HEK293 (cell line): ENCODE results near the gene WDR76.

Source experiments
- CTCF ChIA-PET: fragments of 350-600 bp; formaldehyde crosslinking; extraction: SDS; loops from one replicate; lab custom pipeline; 2021; ENCODE audit warnings: antibody characterized with exemption; lab: Yijun Ruan, JAX
- POLR2A ChIA-PET: fragments of 300-600 bp; formaldehyde crosslinking; extraction: SDS; loops from one replicate; lab custom pipeline; 2020; ENCODE audit warnings: antibody characterized with exemption, inconsistent platforms; lab: Yijun Ruan, JAX
- H3K27ac ChIP-seq: fragments of 200-500 bp; sonication (Bioruptor generic); 2 replicates; pipeline ENCODE4 v1.5.1; 2014; ENCODE audit warnings: low read depth, low read length, control low read depth, inconsistent platforms; ENCODE audit errors: extremely low read depth
- H3K36me3 ChIP-seq, 2 experiments: fragments of 200-500 bp in 1 of 2; sonication (Bioruptor generic) in 1 of 2; 1 replicate in 1 of 2; 2 replicates in 1 of 2; pipeline ENCODE4 v1.5.1; 2014 to 2017; ENCODE audit warnings: inconsistent platforms in 2 of 2, low read length in 2 of 2; ENCODE audit not compliant: control insufficient read depth in 2 of 2, insufficient read depth in 1 of 2
- H3K4me1 ChIP-seq: fragments of 200-500 bp; sonication (Bioruptor generic); 2 replicates; pipeline ENCODE4 v1.5.1; 2014; ENCODE audit warnings: mild to moderate bottlenecking, low read length, inconsistent platforms; ENCODE audit not compliant: control insufficient read depth, insufficient read depth
- H3K4me3 ChIP-seq: 2 replicates; pipeline ENCODE4 v1.5.1; 2011; ENCODE audit warnings: low read depth, mild to moderate bottlenecking, control low read depth, low read length, moderate library complexity
- H3K9me3 ChIP-seq: fragments of 200-500 bp; sonication (Bioruptor generic); 2 replicates; pipeline ENCODE4 v1.5.1; 2014; ENCODE audit warnings: low read depth, low read length, inconsistent platforms; ENCODE audit not compliant: control insufficient read depth, insufficient read depth
- BCL11B ChIP-seq: fragments of 450-650 bp; formaldehyde crosslinking; IDR thresholded peaks from 2 replicates; pipeline ENCODE4 v1.5.1; 2016; ENCODE audit warnings: low read depth, missing biosample characterization, missing genetic modification characterization
- FEZF1 ChIP-seq: fragments of 450-650 bp; formaldehyde crosslinking; IDR thresholded peaks from 2 replicates; pipeline ENCODE4 v1.5.1; 2016; ENCODE audit warnings: missing biosample characterization, missing genetic modification characterization
- GLIS1 ChIP-seq: fragments of 450-650 bp; formaldehyde crosslinking; IDR thresholded peaks from 2 replicates; pipeline ENCODE4 v1.5.1; 2016; ENCODE audit warnings: missing biosample characterization, missing genetic modification characterization
- IKZF3 ChIP-seq: fragments of 450-650 bp; IDR thresholded peaks from 2 replicates; pipeline ENCODE4 v1.5.0; 2018; ENCODE audit warnings: missing biosample characterization, mild to moderate bottlenecking, missing genetic modification characterization, moderate library complexity
- OSR2 ChIP-seq: fragments of 450-650 bp; formaldehyde crosslinking; IDR thresholded peaks from 2 replicates; pipeline ENCODE4 v1.5.1; 2016; ENCODE audit warnings: missing biosample characterization, missing genetic modification characterization
- ZBTB8A ChIP-seq: fragments of 450-650 bp; formaldehyde crosslinking; IDR thresholded peaks from 2 replicates; pipeline ENCODE4 v1.5.1; 2016; ENCODE audit warnings: missing biosample characterization, missing genetic modification characterization
- ZNF211 ChIP-seq: fragments of 450-650 bp; formaldehyde crosslinking; IDR thresholded peaks from 2 replicates; pipeline ENCODE4 v1.5.1; 2016; ENCODE audit warnings: low read depth, missing biosample characterization, missing genetic modification characterization
- ZNF223 ChIP-seq: fragments of 450-650 bp; formaldehyde crosslinking; IDR thresholded peaks from 2 replicates; pipeline ENCODE4 v1.5.1; 2016; ENCODE audit warnings: missing biosample characterization, missing genetic modification characterization
- ZNF404 ChIP-seq: fragments of 450-650 bp; formaldehyde crosslinking; IDR thresholded peaks from 2 replicates; pipeline ENCODE4 v1.5.1; 2017; ENCODE audit warnings: missing biosample characterization, missing genetic modification characterization
- ZNF416 ChIP-seq: fragments of 450-650 bp; formaldehyde crosslinking; IDR thresholded peaks from 2 replicates; pipeline ENCODE4 v1.5.1; 2016; ENCODE audit warnings: missing biosample characterization, missing genetic modification characterization
- ZNF610 ChIP-seq: fragments of 450-650 bp; formaldehyde crosslinking; IDR thresholded peaks from 2 replicates; pipeline ENCODE4 v1.5.1; 2016; ENCODE audit warnings: missing biosample characterization, missing genetic modification characterization, borderline replicate concordance
- ZNF677 ChIP-seq: fragments of 450-650 bp; IDR thresholded peaks from 2 replicates; pipeline ENCODE4 v1.5.0; 2018; ENCODE audit warnings: missing biosample characterization, mild to moderate bottlenecking, missing genetic modification characterization, moderate library complexity
- ZNF76 ChIP-seq: fragments of 450-650 bp; formaldehyde crosslinking; IDR thresholded peaks from 2 replicates; pipeline ENCODE4; 2016; ENCODE audit warnings: low read depth, missing biosample characterization, missing genetic modification characterization, borderline replicate concordance
- TF ChIP-seq, protein P1 (sequence below): fragments of 450-650 bp; formaldehyde crosslinking; IDR thresholded peaks from 2 replicates; pipeline ENCODE4 v1.5.1; 2017; ENCODE audit warnings: missing biosample characterization, mild to moderate bottlenecking, missing genetic modification characterization, moderate library complexity
- TF ChIP-seq, protein P2 (sequence below): fragments of 450-650 bp; formaldehyde crosslinking; IDR thresholded peaks from 2 replicates; pipeline ENCODE4 v1.5.1; 2016; ENCODE audit warnings: missing biosample characterization, missing genetic modification characterization
- TF ChIP-seq, protein P3 (sequence below): fragments of 450-650 bp; formaldehyde crosslinking; IDR thresholded peaks from 2 replicates; pipeline ENCODE4 v1.5.1; 2016; ENCODE audit warnings: missing biosample characterization, missing genetic modification characterization
- TF ChIP-seq, protein P4 (sequence below): fragments of 450-650 bp; IDR thresholded peaks from 2 replicates; pipeline ENCODE4 v1.5.1; 2018; ENCODE audit warnings: missing biosample characterization, mild to moderate bottlenecking, missing genetic modification characterization
- TF ChIP-seq, protein P5 (sequence below): fragments of 450-650 bp; formaldehyde crosslinking; IDR thresholded peaks from 2 replicates; pipeline ENCODE4 v1.5.1; 2016; ENCODE audit warnings: missing biosample characterization, missing genetic modification characterization
- TF ChIP-seq, protein P6 (sequence below): fragments of 450-650 bp; formaldehyde crosslinking; IDR thresholded peaks from 2 replicates; pipeline ENCODE4 v1.5.1; 2016; ENCODE audit warnings: missing biosample characterization, missing genetic modification characterization
- TF ChIP-seq, protein P7 (sequence below): fragments of 450-650 bp; formaldehyde crosslinking; IDR thresholded peaks from 2 replicates; pipeline ENCODE4 v1.5.1; 2016; ENCODE audit warnings: missing biosample characterization, missing genetic modification characterization, low read depth
- TF ChIP-seq, protein P8 (sequence below): fragments of 450-650 bp; formaldehyde crosslinking; IDR thresholded peaks from 2 replicates; pipeline ENCODE4 v1.5.1; 2017; ENCODE audit warnings: missing biosample characterization, missing genetic modification characterization

Gene WDR76

DNA sequence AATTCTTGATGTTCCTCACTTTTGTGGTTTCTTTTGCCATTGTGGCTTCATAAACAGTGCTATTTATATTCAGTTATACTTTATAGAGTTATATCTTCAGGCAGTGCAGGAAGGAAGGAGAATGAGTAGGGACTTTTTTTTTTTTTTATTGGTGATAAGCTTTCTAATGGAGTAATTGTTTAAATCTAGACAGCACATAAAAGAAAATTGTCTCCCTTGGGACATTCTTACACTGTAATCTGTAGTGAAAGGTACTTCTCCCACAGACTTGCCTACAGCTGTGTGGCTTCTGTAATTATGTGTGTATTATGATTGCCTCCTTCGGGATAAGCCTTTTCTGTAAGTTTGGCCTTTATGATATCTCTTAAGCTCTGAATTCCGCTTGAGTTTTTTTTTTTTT, 41.6 kb downstream of the WDR76 start:
- no peak overlapping the region for H3K27ac ChIP-seq
- TF ChIP-seq ZNF223 (no peak), ZNF404 (tag by site-specific recombination) (no peak), ZNF76 (tag by site-specific recombination) (no peak), ZNF211 (tag by site-specific recombination) (no peak), ZNF677 (tag by site-specific recombination) (no peak), ZNF416 (tag by site-specific recombination) (no peak), BCL11B (tag by site-specific recombination) (0 out of 2 replicates have a peak, but pooled peaks have one; percentile 28), GLIS1 (tag by site-specific recombination) (peak; percentile 57), IKZF3 (0 out of 2 replicates have a peak, but pooled peaks have one; percentile 16), ZBTB8A (tag by site-specific recombination) (no peak), OSR2 (tag by site-specific recombination) (peak; percentile 37; the same call in 1 of the 2 replicates), FEZF1 (tag by site-specific recombination) (peak; percentile 29; the same call in 1 of the 2 replicates), ZNF610 (tag by site-specific recombination) (no peak)
- TF ChIP-seq, protein P1, sequence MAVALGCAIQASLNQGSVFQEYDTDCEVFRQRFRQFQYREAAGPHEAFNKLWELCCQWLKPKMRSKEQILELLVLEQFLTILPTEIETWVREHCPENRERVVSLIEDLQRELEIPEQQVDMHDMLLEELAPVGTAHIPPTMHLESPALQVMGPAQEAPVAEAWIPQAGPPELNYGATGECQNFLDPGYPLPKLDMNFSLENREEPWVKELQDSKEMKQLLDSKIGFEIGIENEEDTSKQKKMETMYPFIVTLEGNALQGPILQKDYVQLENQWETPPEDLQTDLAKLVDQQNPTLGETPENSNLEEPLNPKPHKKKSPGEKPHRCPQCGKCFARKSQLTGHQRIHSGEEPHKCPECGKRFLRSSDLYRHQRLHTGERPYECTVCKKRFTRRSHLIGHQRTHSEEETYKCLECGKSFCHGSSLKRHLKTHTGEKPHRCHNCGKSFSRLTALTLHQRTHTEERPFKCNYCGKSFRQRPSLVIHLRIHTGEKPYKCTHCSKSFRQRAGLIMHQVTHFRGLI = no peak
- TF ChIP-seq, protein P2, sequence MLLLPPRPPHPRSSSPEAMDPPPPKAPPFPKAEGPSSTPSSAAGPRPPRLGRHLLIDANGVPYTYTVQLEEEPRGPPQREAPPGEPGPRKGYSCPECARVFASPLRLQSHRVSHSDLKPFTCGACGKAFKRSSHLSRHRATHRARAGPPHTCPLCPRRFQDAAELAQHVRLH (tag by site-specific recombination) = no peak
- TF ChIP-seq, protein P3, sequence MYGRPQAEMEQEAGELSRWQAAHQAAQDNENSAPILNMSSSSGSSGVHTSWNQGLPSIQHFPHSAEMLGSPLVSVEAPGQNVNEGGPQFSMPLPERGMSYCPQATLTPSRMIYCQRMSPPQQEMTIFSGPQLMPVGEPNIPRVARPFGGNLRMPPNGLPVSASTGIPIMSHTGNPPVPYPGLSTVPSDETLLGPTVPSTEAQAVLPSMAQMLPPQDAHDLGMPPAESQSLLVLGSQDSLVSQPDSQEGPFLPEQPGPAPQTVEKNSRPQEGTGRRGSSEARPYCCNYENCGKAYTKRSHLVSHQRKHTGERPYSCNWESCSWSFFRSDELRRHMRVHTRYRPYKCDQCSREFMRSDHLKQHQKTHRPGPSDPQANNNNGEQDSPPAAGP (tag by site-specific recombination) = no peak
- TF ChIP-seq, protein P4, sequence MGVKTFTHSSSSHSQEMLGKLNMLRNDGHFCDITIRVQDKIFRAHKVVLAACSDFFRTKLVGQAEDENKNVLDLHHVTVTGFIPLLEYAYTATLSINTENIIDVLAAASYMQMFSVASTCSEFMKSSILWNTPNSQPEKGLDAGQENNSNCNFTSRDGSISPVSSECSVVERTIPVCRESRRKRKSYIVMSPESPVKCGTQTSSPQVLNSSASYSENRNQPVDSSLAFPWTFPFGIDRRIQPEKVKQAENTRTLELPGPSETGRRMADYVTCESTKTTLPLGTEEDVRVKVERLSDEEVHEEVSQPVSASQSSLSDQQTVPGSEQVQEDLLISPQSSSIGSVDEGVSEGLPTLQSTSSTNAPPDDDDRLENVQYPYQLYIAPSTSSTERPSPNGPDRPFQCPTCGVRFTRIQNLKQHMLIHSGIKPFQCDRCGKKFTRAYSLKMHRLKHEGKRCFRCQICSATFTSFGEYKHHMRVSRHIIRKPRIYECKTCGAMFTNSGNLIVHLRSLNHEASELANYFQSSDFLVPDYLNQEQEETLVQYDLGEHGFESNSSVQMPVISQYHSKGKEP = no peak
- TF ChIP-seq, protein P5, sequence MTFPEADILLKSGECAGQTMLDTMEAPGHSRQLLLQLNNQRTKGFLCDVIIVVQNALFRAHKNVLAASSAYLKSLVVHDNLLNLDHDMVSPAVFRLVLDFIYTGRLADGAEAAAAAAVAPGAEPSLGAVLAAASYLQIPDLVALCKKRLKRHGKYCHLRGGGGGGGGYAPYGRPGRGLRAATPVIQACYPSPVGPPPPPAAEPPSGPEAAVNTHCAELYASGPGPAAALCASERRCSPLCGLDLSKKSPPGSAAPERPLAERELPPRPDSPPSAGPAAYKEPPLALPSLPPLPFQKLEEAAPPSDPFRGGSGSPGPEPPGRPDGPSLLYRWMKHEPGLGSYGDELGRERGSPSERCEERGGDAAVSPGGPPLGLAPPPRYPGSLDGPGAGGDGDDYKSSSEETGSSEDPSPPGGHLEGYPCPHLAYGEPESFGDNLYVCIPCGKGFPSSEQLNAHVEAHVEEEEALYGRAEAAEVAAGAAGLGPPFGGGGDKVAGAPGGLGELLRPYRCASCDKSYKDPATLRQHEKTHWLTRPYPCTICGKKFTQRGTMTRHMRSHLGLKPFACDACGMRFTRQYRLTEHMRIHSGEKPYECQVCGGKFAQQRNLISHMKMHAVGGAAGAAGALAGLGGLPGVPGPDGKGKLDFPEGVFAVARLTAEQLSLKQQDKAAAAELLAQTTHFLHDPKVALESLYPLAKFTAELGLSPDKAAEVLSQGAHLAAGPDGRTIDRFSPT = no peak
- TF ChIP-seq, protein P6, sequence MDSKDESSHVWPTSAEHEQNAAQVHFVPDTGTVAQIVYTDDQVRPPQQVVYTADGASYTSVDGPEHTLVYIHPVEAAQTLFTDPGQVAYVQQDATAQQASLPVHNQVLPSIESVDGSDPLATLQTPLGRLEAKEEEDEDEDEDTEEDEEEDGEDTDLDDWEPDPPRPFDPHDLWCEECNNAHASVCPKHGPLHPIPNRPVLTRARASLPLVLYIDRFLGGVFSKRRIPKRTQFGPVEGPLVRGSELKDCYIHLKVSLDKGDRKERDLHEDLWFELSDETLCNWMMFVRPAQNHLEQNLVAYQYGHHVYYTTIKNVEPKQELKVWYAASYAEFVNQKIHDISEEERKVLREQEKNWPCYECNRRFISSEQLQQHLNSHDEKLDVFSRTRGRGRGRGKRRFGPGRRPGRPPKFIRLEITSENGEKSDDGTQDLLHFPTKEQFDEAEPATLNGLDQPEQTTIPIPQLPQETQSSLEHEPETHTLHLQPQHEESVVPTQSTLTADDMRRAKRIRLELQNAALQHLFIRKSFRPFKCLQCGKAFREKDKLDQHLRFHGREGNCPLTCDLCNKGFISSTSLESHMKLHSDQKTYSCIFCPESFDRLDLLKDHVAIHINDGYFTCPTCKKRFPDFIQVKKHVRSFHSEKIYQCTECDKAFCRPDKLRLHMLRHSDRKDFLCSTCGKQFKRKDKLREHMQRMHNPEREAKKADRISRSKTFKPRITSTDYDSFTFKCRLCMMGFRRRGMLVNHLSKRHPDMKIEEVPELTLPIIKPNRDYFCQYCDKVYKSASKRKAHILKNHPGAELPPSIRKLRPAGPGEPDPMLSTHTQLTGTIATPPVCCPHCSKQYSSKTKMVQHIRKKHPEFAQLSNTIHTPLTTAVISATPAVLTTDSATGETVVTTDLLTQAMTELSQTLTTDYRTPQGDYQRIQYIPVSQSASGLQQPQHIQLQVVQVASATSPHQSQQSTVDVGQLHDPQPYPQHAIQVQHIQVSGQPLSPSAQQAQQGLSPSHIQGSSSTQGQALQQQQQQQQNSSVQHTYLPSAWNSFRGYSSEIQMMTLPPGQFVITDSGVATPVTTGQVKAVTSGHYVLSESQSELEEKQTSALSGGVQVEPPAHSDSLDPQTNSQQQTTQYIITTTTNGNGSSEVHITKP (tag by site-specific recombination) = no peak
- TF ChIP-seq, protein P7, sequence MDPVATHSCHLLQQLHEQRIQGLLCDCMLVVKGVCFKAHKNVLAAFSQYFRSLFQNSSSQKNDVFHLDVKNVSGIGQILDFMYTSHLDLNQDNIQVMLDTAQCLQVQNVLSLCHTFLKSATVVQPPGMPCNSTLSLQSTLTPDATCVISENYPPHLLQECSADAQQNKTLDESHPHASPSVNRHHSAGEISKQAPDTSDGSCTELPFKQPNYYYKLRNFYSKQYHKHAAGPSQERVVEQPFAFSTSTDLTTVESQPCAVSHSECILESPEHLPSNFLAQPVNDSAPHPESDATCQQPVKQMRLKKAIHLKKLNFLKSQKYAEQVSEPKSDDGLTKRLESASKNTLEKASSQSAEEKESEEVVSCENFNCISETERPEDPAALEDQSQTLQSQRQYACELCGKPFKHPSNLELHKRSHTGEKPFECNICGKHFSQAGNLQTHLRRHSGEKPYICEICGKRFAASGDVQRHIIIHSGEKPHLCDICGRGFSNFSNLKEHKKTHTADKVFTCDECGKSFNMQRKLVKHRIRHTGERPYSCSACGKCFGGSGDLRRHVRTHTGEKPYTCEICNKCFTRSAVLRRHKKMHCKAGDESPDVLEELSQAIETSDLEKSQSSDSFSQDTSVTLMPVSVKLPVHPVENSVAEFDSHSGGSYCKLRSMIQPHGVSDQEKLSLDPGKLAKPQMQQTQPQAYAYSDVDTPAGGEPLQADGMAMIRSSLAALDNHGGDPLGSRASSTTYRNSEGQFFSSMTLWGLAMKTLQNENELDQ (tag by site-specific recombination) = no peak
- TF ChIP-seq, protein P8, sequence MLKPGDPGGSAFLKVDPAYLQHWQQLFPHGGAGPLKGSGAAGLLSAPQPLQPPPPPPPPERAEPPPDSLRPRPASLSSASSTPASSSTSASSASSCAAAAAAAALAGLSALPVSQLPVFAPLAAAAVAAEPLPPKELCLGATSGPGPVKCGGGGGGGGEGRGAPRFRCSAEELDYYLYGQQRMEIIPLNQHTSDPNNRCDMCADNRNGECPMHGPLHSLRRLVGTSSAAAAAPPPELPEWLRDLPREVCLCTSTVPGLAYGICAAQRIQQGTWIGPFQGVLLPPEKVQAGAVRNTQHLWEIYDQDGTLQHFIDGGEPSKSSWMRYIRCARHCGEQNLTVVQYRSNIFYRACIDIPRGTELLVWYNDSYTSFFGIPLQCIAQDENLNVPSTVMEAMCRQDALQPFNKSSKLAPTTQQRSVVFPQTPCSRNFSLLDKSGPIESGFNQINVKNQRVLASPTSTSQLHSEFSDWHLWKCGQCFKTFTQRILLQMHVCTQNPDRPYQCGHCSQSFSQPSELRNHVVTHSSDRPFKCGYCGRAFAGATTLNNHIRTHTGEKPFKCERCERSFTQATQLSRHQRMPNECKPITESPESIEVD = peak; percentile 88
- H3K4me1 ChIP-seq = no peaks in the 10 kb centered on the region; the same call in 1 of the 2 replicates
- peaks cover 12 to 53% of the 10 kb centered on the region in 2 experiments for H3K36me3 ChIP-seq
- ChIA-PET POLR2A (interaction anchor here (0.6 kb wide), 1 partner anchor 23 kb away, joined by 3 read pairs; no protein-coding TSS in a partner anchor), CTCF (interaction anchor here (1.5 to 3.3 kb wide), 2 partner anchors 13 to 25 kb away, joined by 4 to 12 read pairs; no protein-coding TSS in a partner anchor)
- H3K9me3 ChIP-seq = no peaks in the 10 kb centered on the region
- no peak overlapping the region for H3K4me3 ChIP-seq
